ENCODE data around the gene PDHB. TPM values are rescaled to one million over a fixed set of nuclear protein-coding genes. Genes with fewer than 3 reads are reported as not detected.

The PDHB gene
- total RNA-seq, 1 experiment from 2014 or later, result 63.7 TPM

Other genes with a start within 250 kb of the PDHB start
- gene DNASE1L3, start 222.9 kb downstream of the PDHB start, total RNA-seq (2014; rRNA removed; shearing (Covaris generic)), result not detected in 2 replicates
- gene ABHD6, start 196.0 kb downstream of the PDHB start, total RNA-seq (2014; rRNA removed; shearing (Covaris generic)), result 4.3 and 4.6 TPM in 2 replicates
- gene RPP14, start 127.6 kb downstream of the PDHB start, total RNA-seq (2014; rRNA removed; shearing (Covaris generic)), result 15.1 and 15.2 TPM in 2 replicates
- 8.8 TPM in 2 replicates for gene HTD2, start 127.3 kb downstream of the PDHB start, total RNA-seq (2014; rRNA removed; shearing (Covaris generic))
- gene PXK, start 100.9 kb downstream of the PDHB start, total RNA-seq (2014; rRNA removed; shearing (Covaris generic)), result 11.9 and 12.9 TPM in 2 replicates
- 10.9 and 11.5 TPM in 2 replicates for gene KCTD6, start 58.3 kb upstream of the PDHB start, total RNA-seq (2014; rRNA removed; shearing (Covaris generic))
- 0.15 and 0.26 TPM in 2 replicates for gene ACOX2, start 103.4 kb upstream of the PDHB start, total RNA-seq (2014; rRNA removed; shearing (Covaris generic))
- 2.0 and 2.6 TPM in 2 replicates for gene FAM107A, start 143.6 kb upstream of the PDHB start, total RNA-seq (2014; rRNA removed; shearing (Covaris generic))
- gene FAM3D, start 232.9 kb upstream of the PDHB start, total RNA-seq (2014; rRNA removed; shearing (Covaris generic)), result not detected in 2 replicates